GM19468 (cell line): ENCODE measurements around the gene MIPOL1.

Experiments used
- ATAC-seq: cut with Tn5 transposase; IDR thresholded peaks from one replicate; pipeline ENCODE4 v1.9.1; 2021; ENCODE audit warnings: mild to moderate bottlenecking, moderate library complexity, moderate number of reproducible peaks; ENCODE audit not compliant: unreplicated experiment; ENCODE audit errors: extremely low read depth

MIPOL1 gene

DNA sequence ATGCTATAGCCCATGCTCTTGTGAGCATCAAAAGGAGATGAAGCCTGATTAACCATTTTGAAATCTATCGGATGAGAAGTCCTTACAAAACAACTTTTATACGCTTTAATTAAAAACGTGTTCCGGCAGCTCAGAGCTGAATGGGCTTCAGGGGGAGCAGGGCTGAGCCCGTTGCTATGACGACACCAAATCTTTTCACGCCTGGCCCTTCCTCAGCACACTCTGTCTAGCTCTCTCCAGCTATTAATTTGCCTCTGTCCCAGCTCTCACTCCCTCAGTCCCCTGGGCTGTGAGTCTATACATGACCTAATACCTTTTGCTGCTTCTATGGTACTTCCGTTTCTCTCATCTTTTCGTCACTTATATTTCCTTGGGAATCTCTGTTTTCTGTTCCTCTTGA lies 381.5 kb downstream of the MIPOL1 start:
- no peak for ATAC-seq

DNA sequence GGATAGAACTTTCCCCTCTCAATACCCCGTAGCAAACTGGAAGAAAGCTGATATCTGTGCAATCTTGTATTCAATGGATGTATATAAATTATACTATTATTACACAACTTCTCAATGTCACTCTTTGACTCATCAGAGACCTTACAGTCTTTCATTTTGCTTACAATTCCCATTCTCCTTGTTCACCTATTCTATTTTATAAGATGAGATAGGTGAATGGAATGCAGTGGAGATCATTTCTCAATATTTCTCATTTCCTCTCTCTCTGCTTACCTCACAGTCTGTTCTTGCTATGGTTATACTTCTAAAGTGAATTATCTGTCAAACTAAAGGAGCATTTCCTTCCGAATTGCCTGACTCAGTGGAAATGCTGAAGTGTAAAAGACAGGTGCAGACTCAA lies 382.4 kb downstream of the MIPOL1 start:
- no peak for ATAC-seq

DNA sequence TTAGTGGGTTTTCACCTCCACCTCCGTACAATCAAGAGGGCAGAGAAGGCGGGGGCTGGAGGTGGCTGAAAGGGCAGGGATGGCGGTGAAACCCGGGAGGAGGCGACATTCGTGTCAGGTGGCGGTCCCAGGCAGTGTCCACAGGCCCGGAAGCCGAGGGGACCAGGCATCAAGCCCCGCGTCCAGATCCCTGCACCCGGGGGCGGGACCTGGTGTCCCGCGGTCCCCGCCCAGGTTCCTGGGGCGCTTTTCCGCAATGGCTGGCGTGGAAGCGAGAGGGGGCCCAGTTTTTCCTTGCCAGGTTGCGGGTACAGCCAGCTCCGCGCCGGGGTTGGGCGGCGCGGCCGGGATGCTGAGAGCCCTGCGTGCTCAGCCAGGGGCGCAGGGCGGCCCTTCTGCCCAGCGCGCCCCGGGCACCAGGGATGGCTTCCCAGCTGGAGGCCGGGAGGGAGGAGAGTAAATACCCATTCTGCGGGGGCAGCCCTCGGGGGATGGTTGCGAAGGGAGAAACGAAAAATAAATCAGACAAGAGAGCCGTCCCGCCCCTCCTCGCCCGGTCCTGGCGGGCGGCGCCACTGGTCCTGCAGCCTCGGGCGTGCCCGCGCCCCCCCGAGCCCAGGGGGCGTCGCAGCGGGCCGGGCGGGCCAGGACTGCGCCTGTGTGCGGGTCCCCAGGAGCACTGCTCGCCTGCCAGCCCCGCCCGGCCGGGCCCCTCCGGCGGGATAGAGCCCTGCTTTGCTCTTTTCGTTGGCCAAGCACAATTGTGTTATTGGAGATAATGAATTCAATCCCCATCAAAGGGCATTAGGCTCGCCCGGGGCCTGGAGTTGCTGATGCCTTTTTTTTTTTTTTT lies 385.8 kb downstream of the MIPOL1 start:
- no peak for ATAC-seq

DNA sequence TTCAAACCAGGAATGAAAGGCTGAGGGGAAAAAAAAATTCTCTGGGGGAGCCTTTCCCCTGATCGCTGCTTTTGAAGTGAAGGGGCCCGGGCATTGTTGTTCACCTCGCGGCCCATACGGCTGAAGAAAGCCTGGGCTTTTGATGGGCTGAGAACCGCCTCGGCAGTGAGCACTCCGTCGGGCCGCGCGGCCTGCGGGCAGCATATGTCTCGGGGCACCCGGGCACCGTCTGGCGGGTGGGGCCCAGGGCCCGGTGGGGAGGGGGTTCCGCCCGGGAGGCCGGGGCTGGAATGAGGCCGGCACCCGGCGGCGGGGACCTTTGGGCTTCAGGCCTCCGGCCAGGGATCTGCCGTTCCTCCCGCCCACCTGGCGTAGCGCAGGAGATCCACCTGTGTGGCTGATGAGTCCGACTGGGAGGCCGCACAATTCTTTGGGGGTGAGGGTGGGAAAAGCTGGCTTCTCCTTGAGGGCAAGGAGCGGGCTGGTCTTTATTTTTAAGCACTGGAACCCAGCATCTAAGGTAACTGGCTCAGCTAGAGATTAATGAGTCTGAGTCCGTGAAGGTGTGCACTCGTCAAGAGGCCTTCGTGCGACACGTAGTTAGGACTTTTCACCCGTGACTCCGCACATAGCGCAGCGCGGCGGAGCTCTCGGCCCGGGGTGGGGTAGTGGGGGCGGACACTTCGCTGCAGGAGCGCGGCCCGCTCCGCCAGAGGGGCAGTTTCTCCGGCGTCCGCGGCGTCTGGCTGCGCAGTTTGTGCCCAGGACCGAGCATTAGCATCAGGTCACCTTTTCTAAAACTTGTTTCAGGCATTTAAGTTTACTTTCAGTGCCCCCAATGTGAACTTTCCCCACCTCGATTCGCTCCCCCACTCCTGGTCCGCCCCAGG lies 386.7 kb downstream of the MIPOL1 start:
- no peak for ATAC-seq

DNA sequence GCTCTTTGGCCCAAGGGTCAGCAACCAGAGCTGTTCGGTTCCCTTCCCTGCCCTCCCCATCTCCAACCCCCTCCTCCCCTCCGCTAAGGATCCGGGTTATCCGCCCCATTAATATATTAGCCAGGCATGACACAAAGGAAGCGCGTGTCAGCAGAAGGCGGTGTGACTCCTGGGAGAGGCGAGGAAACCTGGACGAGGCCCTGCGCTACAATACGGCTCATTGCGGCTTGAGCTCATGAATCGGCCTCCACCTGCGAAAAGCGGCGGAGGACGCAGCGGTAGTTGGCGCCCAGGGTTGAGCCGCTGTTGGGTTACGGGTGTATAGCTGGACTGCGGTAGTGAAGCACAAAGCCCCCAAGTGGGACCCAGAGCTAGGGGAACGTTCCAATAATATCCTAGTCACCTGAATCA lies 387.4 kb downstream of the MIPOL1 start:
- ATAC-seq: no peak

DNA sequence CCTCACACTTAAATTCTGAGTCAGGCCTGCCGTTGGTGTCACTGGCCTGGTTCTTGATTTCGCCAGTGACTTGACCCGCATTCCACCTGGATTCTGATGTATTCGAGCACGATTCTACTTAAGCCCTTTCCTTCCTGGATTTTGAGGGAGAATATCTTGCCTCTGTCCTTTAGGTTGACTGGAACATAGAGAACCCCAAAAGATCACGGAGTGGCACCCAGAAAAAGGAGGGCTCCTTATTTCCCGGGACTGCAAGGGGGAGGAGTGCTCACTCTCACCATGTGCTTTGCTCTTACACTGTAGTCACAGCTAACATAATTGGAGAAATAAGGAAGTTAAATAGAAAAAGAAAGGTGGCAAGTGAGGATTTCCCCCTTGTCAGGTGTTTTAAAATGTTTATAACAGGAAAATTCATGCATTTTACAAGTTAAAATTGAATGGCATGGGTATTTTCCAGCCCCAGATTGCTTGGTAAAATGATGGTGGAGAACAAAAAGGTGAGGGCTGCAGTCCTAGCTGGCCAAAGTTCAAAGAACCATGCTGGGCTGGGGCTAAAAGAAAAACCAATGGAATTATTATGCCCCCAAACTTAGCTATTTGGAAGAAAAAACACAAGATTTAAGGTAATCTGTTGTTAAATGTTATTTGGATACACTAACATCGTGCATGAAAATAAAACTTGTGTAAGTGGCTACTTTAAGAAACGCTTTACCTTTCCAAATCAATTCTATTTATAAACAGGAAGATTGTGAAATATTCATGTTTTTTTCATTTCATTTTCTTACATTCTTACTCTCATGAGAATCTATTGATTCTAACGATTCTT lies 388.4 kb downstream of the MIPOL1 start:
- ATAC-seq: no peak

DNA sequence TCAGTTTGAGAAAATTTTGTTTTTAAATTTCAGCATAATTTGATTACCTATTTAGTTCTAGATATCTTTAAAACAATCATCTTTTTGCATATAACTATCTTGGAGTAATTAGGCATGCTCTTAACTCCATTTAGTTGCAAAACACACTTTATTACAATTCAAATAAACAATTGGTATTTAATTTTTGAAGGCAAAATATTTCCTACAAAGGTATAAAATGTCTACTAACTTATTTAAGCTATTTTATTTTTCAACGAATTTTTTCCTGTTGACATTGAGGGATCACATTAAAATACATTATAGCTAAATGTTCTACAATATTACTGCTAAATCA lies 389.0 kb downstream of the MIPOL1 start:
- ATAC-seq: no peak

DNA sequence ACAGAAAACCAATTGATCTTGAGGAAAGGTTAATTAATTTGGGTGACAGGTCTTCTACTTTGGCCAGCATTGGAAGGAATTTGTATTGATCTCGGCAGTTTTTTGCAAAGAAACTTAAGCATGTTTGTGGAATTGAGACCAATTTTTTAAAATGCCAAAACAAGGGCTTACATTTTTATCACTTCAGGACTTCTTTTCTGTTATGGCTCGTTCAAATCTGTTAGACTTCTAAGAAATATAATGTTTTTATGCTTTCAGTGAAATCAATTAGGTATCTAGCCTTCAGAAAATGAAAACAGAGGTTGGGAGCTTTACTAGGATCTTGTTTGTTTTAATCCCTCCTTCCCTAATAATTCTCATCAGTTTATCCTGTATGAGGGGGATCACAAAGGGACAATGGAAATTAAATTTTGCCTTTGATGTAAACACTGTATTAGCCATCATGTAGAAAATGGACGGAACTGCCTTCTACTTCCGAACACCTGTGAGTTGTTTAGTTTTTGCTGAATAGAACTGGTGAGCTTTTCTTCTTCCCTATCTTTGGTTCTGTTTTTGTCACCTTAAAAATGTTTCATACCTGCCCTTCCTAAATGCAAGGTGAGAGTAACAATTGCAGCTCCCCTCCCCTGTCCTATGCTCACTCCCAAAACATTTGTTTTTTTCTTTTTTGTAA lies 389.5 kb downstream of the MIPOL1 start:
- ATAC-seq: no peak

DNA sequence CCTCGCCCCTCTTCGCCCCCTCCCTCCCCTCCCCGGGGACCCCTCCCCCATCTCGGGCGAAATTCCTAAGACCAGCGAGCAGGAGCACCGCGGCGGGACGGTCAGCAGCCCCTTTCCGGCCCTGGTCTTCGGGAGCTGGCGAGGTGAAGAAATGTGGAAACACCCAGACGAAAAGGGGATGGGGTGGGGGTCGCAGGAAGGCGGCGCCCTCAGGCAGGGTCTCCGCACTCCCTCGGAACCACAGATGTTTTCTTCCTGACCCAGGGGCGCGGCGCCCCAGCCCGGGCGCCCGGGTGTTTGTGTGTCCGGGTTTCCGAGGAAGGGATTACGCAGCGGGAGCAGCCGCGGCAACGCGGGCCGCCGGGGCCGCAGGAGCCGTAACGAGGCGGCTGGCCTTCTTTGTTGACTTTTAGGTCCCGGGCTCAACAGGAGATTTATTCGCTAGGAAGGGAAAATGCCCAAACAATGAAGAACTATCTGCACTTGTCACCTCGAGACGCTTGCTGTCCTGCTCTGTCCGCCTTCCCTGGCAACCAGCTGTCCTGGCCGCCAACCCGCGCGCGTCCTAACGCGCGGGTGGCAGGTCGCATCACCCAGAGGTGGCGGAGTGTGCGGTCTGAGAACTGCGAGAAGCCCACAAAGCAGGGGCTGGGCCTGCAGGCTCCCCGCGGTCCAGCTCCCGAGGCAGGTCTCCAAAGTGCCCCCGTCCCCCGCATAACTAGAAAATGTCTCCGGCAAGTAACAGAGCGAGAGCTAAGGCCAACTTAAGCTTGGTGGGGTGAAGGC lies 390.3 kb downstream of the MIPOL1 start:
- no peak for ATAC-seq

DNA sequence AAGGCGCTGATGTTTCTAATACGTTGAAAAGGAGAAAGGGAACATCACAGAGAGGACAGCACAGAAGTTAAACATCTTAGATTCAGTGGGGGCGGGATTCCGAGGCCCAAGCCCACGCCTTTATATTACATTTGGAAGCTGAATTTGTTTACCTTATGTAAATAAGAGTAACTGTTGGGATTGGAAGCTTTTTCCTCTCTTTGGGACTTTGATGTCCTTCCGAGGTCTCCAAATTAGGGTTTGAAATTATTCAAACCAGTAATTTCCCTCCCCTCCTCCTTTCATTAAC lies 390.9 kb downstream of the MIPOL1 start:
- ATAC-seq: no peak

DNA sequence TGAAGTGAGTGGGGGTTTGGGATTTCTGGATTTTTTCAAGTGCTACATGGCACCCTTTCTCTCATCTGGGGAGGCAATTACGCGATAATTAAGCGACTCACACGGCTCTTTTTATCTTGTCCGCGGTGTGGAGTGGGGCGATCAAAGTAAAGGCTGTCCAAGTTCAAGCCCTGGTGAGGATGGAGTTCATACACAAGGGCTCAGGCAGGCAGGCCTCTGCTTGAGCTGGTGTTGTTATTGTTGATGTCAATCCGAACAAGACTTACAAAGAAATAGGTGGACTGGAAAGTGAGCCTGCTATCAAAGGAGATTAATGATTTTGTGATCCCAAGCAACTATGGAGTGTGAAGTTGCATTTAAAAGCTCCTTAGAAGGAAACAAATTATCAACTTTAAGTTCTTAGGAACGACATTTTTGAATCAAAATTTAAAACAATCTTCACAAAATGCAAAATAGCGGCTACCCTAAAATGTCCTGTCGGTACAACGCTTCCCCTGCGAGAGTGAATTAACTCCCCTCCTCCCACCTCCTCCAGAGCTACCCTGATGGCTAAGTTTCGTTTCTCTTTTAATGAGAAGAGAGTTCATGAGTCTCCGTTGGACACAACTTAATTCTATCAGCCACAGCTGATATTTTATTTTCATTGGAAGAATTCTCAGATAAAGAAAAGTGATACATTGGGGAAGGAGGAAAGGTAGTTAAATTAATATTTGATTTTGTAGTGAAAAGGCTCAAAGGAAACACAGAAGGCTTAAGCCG lies 391.4 kb downstream of the MIPOL1 start:
- no peak for ATAC-seq

DNA sequence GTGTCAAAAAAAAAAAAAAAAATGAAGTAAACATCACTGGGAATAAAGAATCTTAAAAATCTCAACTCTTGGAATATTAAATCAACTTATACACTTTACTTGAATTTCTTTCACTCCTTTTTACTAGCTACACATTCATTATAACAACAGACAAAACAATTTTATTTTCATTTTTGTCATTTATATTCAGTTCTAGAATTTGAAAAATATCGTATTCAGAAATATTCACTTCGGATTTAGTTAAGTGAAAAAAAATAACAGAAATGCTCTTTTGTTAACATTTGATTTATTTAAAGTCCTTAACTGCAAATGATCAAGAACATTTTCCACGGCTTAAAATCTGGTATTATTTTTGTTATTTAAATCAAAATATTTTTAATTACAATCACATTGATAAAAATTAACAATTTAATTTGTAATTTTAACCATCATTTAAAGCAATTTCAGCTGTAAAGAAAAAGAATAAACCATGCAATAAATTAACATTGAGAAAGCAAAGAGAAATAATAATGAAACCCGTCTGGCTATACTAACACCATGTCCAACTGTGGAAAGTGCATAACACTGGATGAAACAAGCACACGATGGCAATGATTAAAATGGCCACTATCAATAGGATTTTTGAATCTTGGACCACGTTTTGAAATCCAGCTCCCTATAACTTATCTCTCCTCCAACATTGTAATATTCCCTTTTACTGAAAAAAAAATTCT lies 392.1 kb downstream of the MIPOL1 start:
- no peak for ATAC-seq

DNA sequence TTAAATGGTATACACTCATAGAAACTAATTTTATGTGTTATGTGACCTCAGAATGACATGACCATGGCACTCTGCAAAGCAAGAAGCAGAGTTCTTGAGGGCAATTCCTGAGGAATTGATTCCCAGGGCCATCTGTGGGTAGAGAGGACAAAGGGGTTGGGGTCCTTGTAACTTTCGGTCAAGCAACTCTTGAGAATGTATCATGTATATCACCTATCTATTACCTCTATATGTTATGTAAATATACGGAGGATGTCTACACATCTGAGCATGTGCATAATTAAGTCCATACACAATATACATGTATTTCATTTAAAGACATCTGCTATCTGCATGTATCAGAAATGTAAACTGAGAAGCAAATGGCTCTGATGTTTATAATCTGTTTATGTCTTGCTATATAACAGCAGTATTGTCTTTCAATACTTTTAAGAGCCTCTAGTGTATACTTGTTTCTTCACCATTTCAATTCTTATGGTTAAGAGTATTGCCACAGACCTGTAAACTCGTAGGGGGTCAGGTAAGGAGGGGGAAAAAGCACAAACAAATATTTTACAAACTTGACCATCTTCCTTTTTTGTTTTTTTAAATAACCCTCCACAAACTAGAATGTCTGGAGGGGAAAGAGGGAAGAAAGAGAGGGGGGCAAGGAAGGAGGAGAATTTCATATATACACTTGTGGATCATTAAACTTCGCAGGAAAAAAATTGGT lies 392.8 kb downstream of the MIPOL1 start:
- no peak for ATAC-seq

DNA sequence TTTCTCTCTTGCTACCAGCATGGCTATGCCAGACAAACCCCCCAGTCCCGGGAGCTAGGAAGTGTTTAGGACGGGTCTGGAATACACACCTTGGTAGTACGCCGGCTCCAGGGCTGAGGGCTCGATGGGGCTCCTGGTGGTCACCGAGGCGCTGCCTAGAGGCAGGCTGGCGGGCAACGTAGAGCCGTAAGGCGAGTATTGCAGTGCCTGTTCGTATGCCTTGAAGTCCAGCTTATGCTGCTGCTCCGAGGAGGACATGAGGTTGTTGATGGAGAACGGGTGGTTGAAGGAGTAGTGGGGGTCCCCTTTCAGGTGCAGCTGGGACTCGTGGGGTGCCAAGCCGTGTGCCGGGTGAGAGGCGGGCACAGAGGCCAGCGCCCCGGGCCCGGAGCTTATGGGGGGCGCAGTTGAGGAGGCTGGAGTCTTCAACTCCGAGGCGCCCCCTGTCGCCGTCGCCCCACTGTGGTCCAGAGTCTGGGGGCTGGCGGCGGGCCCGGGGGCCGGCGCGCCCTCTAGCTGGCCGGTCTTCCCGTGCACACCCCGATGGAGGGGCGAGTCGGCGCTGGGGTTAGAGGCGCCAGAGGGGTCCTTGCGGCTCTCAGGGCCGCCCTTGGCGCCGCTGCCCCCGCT lies 393.7 kb downstream of the MIPOL1 start:
- ATAC-seq: no peak

DNA sequence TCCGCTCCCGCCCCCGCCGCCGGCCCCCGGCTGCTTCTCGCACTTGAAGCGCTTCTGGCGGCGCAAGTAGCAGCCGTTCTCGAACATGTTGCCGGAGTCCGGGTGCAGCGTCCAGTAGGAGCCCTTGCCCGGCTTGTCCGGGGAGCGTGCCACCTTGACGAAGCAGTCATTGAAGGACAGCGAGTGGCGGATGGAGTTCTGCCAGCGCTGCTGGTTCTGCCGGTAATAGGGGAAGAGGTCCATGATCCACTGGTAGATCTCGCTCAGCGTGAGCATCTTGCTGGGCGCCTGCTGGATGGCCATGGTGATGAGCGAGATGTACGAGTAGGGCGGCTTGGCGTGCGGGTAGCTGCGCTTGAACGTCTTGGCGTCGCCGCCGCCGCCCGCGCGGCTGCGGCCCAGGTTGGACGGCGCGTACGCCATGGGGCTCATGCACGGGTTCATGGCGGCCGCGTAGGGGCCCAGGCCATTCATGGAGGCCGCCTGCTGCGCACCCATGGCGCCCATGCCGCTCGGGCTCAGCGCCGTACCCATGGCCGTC lies 394.3 kb downstream of the MIPOL1 start:
- ATAC-seq: no peak

DNA sequence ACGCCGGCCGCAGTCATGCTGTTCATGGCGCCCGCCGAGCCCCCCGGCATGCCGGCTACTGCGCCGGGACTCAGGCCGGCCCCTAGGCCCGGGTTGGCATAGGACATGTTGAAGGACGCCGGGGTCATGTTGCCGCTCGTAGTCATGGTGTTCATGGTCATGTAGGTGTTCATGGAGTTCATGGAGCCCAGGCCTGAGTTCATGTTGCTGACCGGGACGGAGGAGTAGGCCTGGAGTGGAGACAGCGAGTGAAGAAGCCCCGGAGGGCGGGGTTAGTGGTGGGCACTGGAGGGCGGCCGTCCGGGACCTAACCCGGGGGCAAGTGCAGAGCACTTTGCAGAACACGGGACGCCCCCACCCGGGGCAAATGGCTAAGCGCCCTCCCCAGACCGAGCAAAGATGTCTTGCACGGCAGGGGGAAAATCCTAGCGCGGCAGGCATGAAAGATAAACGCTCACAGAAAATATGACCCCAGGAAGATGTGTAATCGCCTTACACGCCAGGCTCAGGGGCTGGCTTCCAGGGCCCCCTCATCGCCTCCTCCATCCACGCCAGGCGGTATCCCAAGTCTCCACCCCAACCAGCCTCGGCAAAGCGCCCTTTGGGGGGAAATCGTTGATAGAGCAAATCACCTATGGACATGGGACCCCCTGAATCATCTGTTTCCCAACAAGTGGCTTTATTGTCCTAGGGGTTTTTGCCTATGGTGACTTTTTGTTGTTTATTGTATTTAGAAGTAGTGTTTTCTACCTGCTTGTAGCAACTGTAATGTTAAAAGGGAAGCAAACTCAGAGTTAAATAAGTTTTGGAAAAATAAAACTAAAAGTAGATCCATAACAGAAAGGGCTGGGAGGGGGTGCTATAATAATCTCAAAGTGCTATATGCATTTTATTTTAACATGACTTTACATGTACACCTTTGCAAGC lies 395.0 kb downstream of the MIPOL1 start:
- no peak for ATAC-seq
